Karpas-422 (cell line): Measurements from ENCODE around the gene GALNT1. TPM values are rescaled to one million over a fixed set of nuclear protein-coding genes. Genes with fewer than 3 reads are reported as not detected.

Experiments
- DNase-seq: peaks from one replicate; pipeline ENCODE4 v3.0.0-alpha.2; 2015
- H2AFZ ChIP-seq: fragments of 200-600 bp; sonication (generic); 2 replicates; pipeline ENCODE4 v1.6.1; 2014; ENCODE audit warnings: antibody characterized with exemption, low read length, mixed read lengths
- H3K27ac ChIP-seq: fragments of 200-600 bp; sonication (generic); 2 replicates; pipeline ENCODE4 v1.5.1; 2014; ENCODE audit warnings: mild to moderate bottlenecking, low read length, moderate library complexity
- H3K27me3 ChIP-seq: fragments of 200-600 bp; sonication (generic); 2 replicates; pipeline ENCODE4 v1.6.1; 2014; ENCODE audit warnings: low read length, mixed read lengths
- H3K36me3 ChIP-seq: fragments of 200-600 bp; sonication (generic); 2 replicates; pipeline ENCODE4 v1.6.1; 2014; ENCODE audit warnings: low read length, mixed read lengths; ENCODE audit not compliant: insufficient read depth
- H3K4me1 ChIP-seq: fragments of 200-600 bp; sonication (generic); 2 replicates; pipeline ENCODE4 v1.6.1; 2014; ENCODE audit warnings: mild to moderate bottlenecking, low read length, mixed read lengths
- H3K4me2 ChIP-seq: fragments of 200-600 bp; sonication (generic); 2 replicates; pipeline ENCODE4 v1.6.1; 2014; ENCODE audit warnings: low read length, low read depth, mild to moderate bottlenecking; ENCODE audit not compliant: poor library complexity, severe bottlenecking
- H3K4me3 ChIP-seq: fragments of 200-600 bp; sonication (generic); 2 replicates; pipeline ENCODE4 v1.5.1; 2014; ENCODE audit warnings: mild to moderate bottlenecking, antibody characterized with exemption, low read length, mixed read lengths
- H3K79me2 ChIP-seq: fragments of 200-600 bp; sonication (generic); 2 replicates; pipeline ENCODE4 v1.6.1; 2014; ENCODE audit warnings: mild to moderate bottlenecking, low read length, mixed read lengths
- H3K9ac ChIP-seq: fragments of 200-600 bp; sonication (generic); 2 replicates; pipeline ENCODE4 v1.6.0; 2014; ENCODE audit warnings: low read length
- H3K9me2 ChIP-seq: fragments of 200-600 bp; sonication (generic), shearing (Covaris generic); replicated peaks from 2 replicates; pipeline ENCODE4 v1.6.0; 2014; ENCODE audit warnings: mild to moderate bottlenecking, low read length, moderate library complexity; ENCODE audit not compliant: insufficient read depth
- H3K9me3 ChIP-seq: fragments of 300-700, 200-600 bp; sonication (generic); 2 replicates; pipeline ENCODE4 v1.6.1; 2014; ENCODE audit warnings: low read length, mixed read lengths
- H4K20me1 ChIP-seq: fragments of 200-600 bp; sonication (generic); 2 replicates; pipeline ENCODE4 v1.6.1; 2014; ENCODE audit warnings: mild to moderate bottlenecking, antibody characterized with exemption, low read length, low read depth; ENCODE audit not compliant: insufficient read depth
- total RNA-seq: library from RNA; depleted of rRNA; stranded (reverse); fragments of >200 nt; shearing (Covaris generic); gene quantifications from 2 replicates; pipeline ENCODE4 v1.2.3, GENCODE V29; 2014; ENCODE audit warnings: low replicate concordance

Gene GALNT1
- total RNA-seq, 1 experiment from 2014 or later: 259 TPM

- Histone ChIP-seq H3K9me2 (no peaks in the 10 kb centered on the region), H3K79me2 (peaks cover 65% of the 10 kb centered on the region), H3K9me3 (no peaks in the 10 kb centered on the region), H3K36me3 (peaks cover 77% of the 10 kb centered on the region), H4K20me1 (no peaks in the 10 kb centered on the region), H3K4me1 (no peaks in the 10 kb centered on the region), H3K27me3 (no peaks in the 10 kb centered on the region), H3K27ac (no peak overlapping the region), H3K4me3 (no peak overlapping the region), H3K9ac (no peak overlapping the region), H2AFZ (no peak overlapping the region), H3K4me2 (no peak overlapping the region)
- DNase-seq: no peak
Measured at GRCh38 chr18:35689728-35690127, 108.2 kb downstream of the GALNT1 start.

GRCh38 chr18:35691625-35692024, 110.1 kb downstream of the GALNT1 start:
- no peaks in the 10 kb centered on the region for H3K9me3 ChIP-seq
- no peaks in the 10 kb centered on the region for H3K9me2 ChIP-seq
- no peak for DNase-seq
- H2AFZ ChIP-seq: no peak overlapping the region
- H3K4me3 ChIP-seq: no peak overlapping the region
- H3K36me3 ChIP-seq: peaks cover 83% of the 10 kb centered on the region
- H3K79me2 ChIP-seq: peaks cover 64% of the 10 kb centered on the region
- H3K4me1 ChIP-seq: no peaks in the 10 kb centered on the region
- no peaks in the 10 kb centered on the region for H4K20me1 ChIP-seq
- H3K9ac ChIP-seq: no peak overlapping the region
- no peaks in the 10 kb centered on the region for H3K27me3 ChIP-seq
- no peak overlapping the region for H3K4me2 ChIP-seq
- H3K27ac ChIP-seq: no peak overlapping the region

GRCh38 chr18:35692866-35693265, 111.3 kb downstream of the GALNT1 start:
- Histone ChIP-seq H3K4me1 (no peaks in the 10 kb centered on the region), H2AFZ (no peak overlapping the region), H3K79me2 (peaks cover 57% of the 10 kb centered on the region), H3K27ac (no peak overlapping the region), H4K20me1 (no peaks in the 10 kb centered on the region), H3K36me3 (peaks cover 73% of the 10 kb centered on the region), H3K9ac (no peak overlapping the region), H3K9me3 (no peaks in the 10 kb centered on the region), H3K9me2 (no peaks in the 10 kb centered on the region), H3K27me3 (no peaks in the 10 kb centered on the region), H3K4me2 (no peak overlapping the region), H3K4me3 (no peak overlapping the region)
- no peak for DNase-seq

GRCh38 chr18:35693829-35694228, 112.3 kb downstream of the GALNT1 start:
- Histone ChIP-seq H3K4me1 (no peaks in the 10 kb centered on the region), H3K4me2 (no peak overlapping the region), H3K9me3 (no peaks in the 10 kb centered on the region), H3K27ac (no peak overlapping the region), H3K36me3 (peaks cover 63% of the 10 kb centered on the region), H3K9ac (no peak overlapping the region), H3K9me2 (no peaks in the 10 kb centered on the region), H3K4me3 (no peak overlapping the region), H3K79me2 (peaks cover 48% of the 10 kb centered on the region), H4K20me1 (no peaks in the 10 kb centered on the region), H3K27me3 (no peaks in the 10 kb centered on the region), H2AFZ (no peak overlapping the region)
- DNase-seq: no peak

- Histone ChIP-seq H3K9me2 (no peaks in the 10 kb centered on the region), H3K4me2 (no peak overlapping the region), H2AFZ (no peak overlapping the region), H3K27me3 (no peaks in the 10 kb centered on the region), H3K79me2 (peaks cover 46% of the 10 kb centered on the region), H4K20me1 (no peaks in the 10 kb centered on the region), H3K9me3 (no peaks in the 10 kb centered on the region), H3K9ac (no peak overlapping the region), H3K4me1 (no peaks in the 10 kb centered on the region), H3K36me3 (peaks cover 60% of the 10 kb centered on the region), H3K27ac (no peak overlapping the region), H3K4me3 (no peak overlapping the region)
- no peak for DNase-seq
Measured at GRCh38 chr18:35694808-35695207, 113.3 kb downstream of the GALNT1 start.

GRCh38 chr18:35695384-35695783, 113.8 kb downstream of the GALNT1 start:
- no peak overlapping the region for H2AFZ ChIP-seq
- H3K36me3 ChIP-seq: peaks cover 58% of the 10 kb centered on the region
- H3K9ac ChIP-seq: no peak overlapping the region
- no peaks in the 10 kb centered on the region for H3K27me3 ChIP-seq
- peaks cover 42% of the 10 kb centered on the region for H3K79me2 ChIP-seq
- H4K20me1 ChIP-seq: no peaks in the 10 kb centered on the region
- no peaks in the 10 kb centered on the region for H3K4me1 ChIP-seq
- H3K27ac ChIP-seq: no peak overlapping the region
- DNase-seq: no peak
- no peaks in the 10 kb centered on the region for H3K9me2 ChIP-seq
- H3K4me2 ChIP-seq: no peak overlapping the region
- no peaks in the 10 kb centered on the region for H3K9me3 ChIP-seq
- H3K4me3 ChIP-seq: no peak overlapping the region

- Histone ChIP-seq H3K36me3 (peaks cover 55% of the 10 kb centered on the region), H3K9me3 (no peaks in the 10 kb centered on the region), H3K27ac (no peak overlapping the region), H3K79me2 (peaks cover 40% of the 10 kb centered on the region; the same call in 1 of the 2 replicates), H4K20me1 (no peaks in the 10 kb centered on the region), H3K9me2 (no peaks in the 10 kb centered on the region), H3K4me3 (no peak overlapping the region), H3K4me1 (no peaks in the 10 kb centered on the region), H3K4me2 (no peak overlapping the region), H2AFZ (no peak overlapping the region), H3K27me3 (no peaks in the 10 kb centered on the region), H3K9ac (no peak overlapping the region)
- no peak for DNase-seq
Measured at GRCh38 chr18:35695803-35696202, 114.3 kb downstream of the GALNT1 start.

GRCh38 chr18:35696307-35696706, 114.8 kb downstream of the GALNT1 start:
- Histone ChIP-seq H3K27ac (no peak overlapping the region), H3K27me3 (no peaks in the 10 kb centered on the region), H3K4me1 (no peaks in the 10 kb centered on the region), H3K9me3 (no peaks in the 10 kb centered on the region), H2AFZ (no peak overlapping the region), H3K9ac (no peak overlapping the region), H4K20me1 (no peaks in the 10 kb centered on the region), H3K4me3 (no peak overlapping the region), H3K9me2 (no peaks in the 10 kb centered on the region), H3K4me2 (no peak overlapping the region), H3K36me3 (peaks cover 52% of the 10 kb centered on the region), H3K79me2 (peaks cover 40% of the 10 kb centered on the region; the same call in 1 of the 2 replicates)
- DNase-seq: no peak

- H2AFZ ChIP-seq: no peak overlapping the region
- peaks cover 38% of the 10 kb centered on the region for H3K79me2 ChIP-seq
- no peaks in the 10 kb centered on the region for H3K9me3 ChIP-seq
- no peak for DNase-seq
- no peak overlapping the region for H3K4me3 ChIP-seq
- H3K4me1 ChIP-seq: no peaks in the 10 kb centered on the region
- H4K20me1 ChIP-seq: no peaks in the 10 kb centered on the region
- no peak overlapping the region for H3K9ac ChIP-seq
- H3K27ac ChIP-seq: no peak overlapping the region
- no peaks in the 10 kb centered on the region for H3K27me3 ChIP-seq
- H3K36me3 ChIP-seq: peaks cover 52% of the 10 kb centered on the region
- no peaks in the 10 kb centered on the region for H3K9me2 ChIP-seq
- no peak overlapping the region for H3K4me2 ChIP-seq
Measured at GRCh38 chr18:35697869-35698268, 116.3 kb downstream of the GALNT1 start.
